Esophagus squamous epithelium (tissue), 4 donors: ENCODE data around the gene CHRNA4.

ENCODE experiments used
- POLR2A ChIP-seq, 4 donors: fragments of 450-650 bp; IDR thresholded peaks; one replicate each; pipeline ENCODE4 v1.6.1; 2017; ENCODE audit warnings: antibody characterized with exemption in 4 of 4, mild to moderate bottlenecking in 4 of 4, moderate library complexity in 3 of 4
- TF ChIP-seq, protein P1 (sequence below), 6 experiments: fragments of 450-650 bp in 4 of 6; fragments of 200-600 bp in 2 of 6; sonication (generic) in 2 of 6; IDR thresholded peaks; one replicate each; pipeline ENCODE4 v1.5.1; 2016 to 2019; ENCODE audit warnings: antibody characterized with exemption in 6 of 6, mild to moderate bottlenecking in 4 of 6, moderate library complexity in 4 of 6

DNA sequence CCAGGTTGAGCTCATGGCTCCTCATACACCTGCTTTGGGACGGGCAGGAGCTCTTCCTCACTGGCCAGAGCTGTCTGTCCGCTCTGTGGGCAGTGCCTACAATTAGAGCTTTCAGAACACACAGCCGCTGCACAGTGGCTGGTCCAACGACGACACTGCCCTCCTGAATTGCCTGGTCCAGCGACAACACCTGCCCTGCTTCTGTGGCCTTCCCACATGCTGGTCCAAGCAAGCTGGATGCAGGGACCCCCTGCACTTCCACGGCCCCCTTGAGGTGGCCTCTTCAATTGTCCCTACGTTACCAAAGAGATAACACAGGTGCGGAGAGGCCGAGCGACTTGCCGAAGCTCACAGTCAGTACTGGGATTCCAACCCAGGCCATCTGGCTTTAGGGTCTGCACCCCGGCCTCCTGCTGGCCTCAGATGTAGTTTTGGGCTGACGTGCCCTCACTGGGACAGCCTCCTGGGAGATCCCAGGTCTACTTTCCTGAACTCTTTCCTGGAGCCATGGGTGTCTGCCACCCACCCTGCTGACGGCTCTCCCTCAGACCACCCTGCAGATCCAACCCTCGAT, 1.4 kb upstream of the CHRNA4 start:
- TF ChIP-seq, protein P1, sequence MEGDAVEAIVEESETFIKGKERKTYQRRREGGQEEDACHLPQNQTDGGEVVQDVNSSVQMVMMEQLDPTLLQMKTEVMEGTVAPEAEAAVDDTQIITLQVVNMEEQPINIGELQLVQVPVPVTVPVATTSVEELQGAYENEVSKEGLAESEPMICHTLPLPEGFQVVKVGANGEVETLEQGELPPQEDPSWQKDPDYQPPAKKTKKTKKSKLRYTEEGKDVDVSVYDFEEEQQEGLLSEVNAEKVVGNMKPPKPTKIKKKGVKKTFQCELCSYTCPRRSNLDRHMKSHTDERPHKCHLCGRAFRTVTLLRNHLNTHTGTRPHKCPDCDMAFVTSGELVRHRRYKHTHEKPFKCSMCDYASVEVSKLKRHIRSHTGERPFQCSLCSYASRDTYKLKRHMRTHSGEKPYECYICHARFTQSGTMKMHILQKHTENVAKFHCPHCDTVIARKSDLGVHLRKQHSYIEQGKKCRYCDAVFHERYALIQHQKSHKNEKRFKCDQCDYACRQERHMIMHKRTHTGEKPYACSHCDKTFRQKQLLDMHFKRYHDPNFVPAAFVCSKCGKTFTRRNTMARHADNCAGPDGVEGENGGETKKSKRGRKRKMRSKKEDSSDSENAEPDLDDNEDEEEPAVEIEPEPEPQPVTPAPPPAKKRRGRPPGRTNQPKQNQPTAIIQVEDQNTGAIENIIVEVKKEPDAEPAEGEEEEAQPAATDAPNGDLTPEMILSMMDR (IDR thresholded peaks at IDR 0.05), result no peak
- TF ChIP-seq POLR2A (IDR thresholded peaks at IDR 0.05), result no peak
